Nephron progenitor cell (in vitro differentiated cells): ENCODE results near the gene GIPC3.
A peak's percentile ranks its signal among the peaks of the same experiment; 100 is the strongest.

ENCODE experiments used
- DNase-seq: peaks from one replicate; pipeline ENCODE4 v3.0.0; 2021
- H3K27ac Mint-ChIP-seq: 2 replicates; pipeline ENCODE4 v1.8.0; 2021; ENCODE audit warnings: mild to moderate bottlenecking, moderate library complexity, mixed read lengths
- H3K27me3 Mint-ChIP-seq: 2 replicates; pipeline ENCODE4 v1.8.0; 2021; ENCODE audit warnings: mild to moderate bottlenecking, low read depth, mixed read lengths; ENCODE audit not compliant: poor library complexity
- H3K36me3 Mint-ChIP-seq: 2 replicates; pipeline ENCODE4 v1.8.0; 2021; ENCODE audit warnings: low read depth, mixed read lengths
- H3K4me1 Mint-ChIP-seq: 2 replicates; pipeline ENCODE4 v1.8.0; 2021; ENCODE audit warnings: mixed read lengths
- H3K4me3 Mint-ChIP-seq: 2 replicates; pipeline ENCODE4 v1.8.0; 2021; ENCODE audit warnings: mild to moderate bottlenecking, moderate library complexity, mixed read lengths
- H3K9me3 Mint-ChIP-seq: 2 replicates; pipeline ENCODE4 v1.8.0; 2021; ENCODE audit warnings: mild to moderate bottlenecking, moderate library complexity, mixed read lengths
- CTCF ChIP-seq: fragments of 200-600 bp; sonication (generic); IDR thresholded peaks from 2 replicates; pipeline ENCODE4 v1.5.0; 2021; ENCODE audit warnings: antibody characterized with exemption

GIPC3 gene

GRCh38 chr19:3555653-3556422 is 29.4 kb upstream of the GIPC3 start:
- no peak overlapping the region for H3K27ac Mint-ChIP-seq
- DNase-seq, result no peak
- H3K9me3 Mint-ChIP-seq, result no peaks in the 10 kb centered on the region

GRCh38 chr19:3556423-3556977 is 28.8 kb upstream of the GIPC3 start:
- no peak for DNase-seq
- peaks cover 3% of the 10 kb centered on the region for H3K27me3 Mint-ChIP-seq

More at GRCh38 chr19:3555653-3556422, 29.4 kb upstream of the GIPC3 start:
- Mint-ChIP-seq H3K4me3 (peak overlapping the region; percentile 97), H3K27me3 (peaks cover 3% of the 10 kb centered on the region), H3K36me3 (no peaks in the 10 kb centered on the region), H3K4me1 (peaks cover 28% of the 10 kb centered on the region)
- no peak for TF ChIP-seq CTCF

GRCh38 chr19:3556978-3557460 is 28.3 kb upstream of the GIPC3 start:
- DNase-seq, result peak; percentile 45
- Mint-ChIP-seq H3K27ac (no peak overlapping the region), H3K36me3 (no peaks in the 10 kb centered on the region)

More at GRCh38 chr19:3556423-3556977, 28.8 kb upstream of the GIPC3 start:
- Mint-ChIP-seq H3K27ac (no peak overlapping the region), H3K4me3 (peak overlapping the region; percentile 97), H3K4me1 (peaks cover 28% of the 10 kb centered on the region), H3K36me3 (no peaks in the 10 kb centered on the region), H3K9me3 (no peaks in the 10 kb centered on the region)
- TF ChIP-seq CTCF, result no peak

GRCh38 chr19:3557461-3558248 is 27.6 kb upstream of the GIPC3 start, which contains the start of gene MFSD12:
Gene MFSD12, minus strand, starts transcription at chr19:3557586. Its CDS starts 183 bp downstream, at chr19:3557403.
- Mint-ChIP-seq H3K9me3 (no peaks in the 10 kb centered on the region), H3K27me3 (peaks cover 3% of the 10 kb centered on the region), H3K4me3 (peak within 1 kb of the TSS; percentile 97), H3K4me1 (peaks cover 28% of the 10 kb centered on the region), H3K36me3 (no peaks in the 10 kb centered on the region), H3K27ac (no peak within 1 kb of the TSS)
- TF ChIP-seq CTCF, result no peak
- DNase-seq, result peak; percentile 96

More at GRCh38 chr19:3556978-3557460, 28.3 kb upstream of the GIPC3 start:
- TF ChIP-seq CTCF, result no peak
- no peaks in the 10 kb centered on the region for H3K9me3 Mint-ChIP-seq
- H3K27me3 Mint-ChIP-seq, result peaks cover 3% of the 10 kb centered on the region
- peak overlapping the region; percentile 97 for H3K4me3 Mint-ChIP-seq
- peaks cover 28% of the 10 kb centered on the region for H3K4me1 Mint-ChIP-seq

GRCh38 chr19:3563709-3564524 is 21.4 kb upstream of the GIPC3 start:
- no peak for DNase-seq
- Mint-ChIP-seq H3K9me3 (no peaks in the 10 kb centered on the region), H3K4me1 (peaks cover 9% of the 10 kb centered on the region), H3K4me3 (no peak overlapping the region), H3K27ac (no peak overlapping the region), H3K36me3 (no peaks in the 10 kb centered on the region), H3K27me3 (no peaks in the 10 kb centered on the region)
- no peak for TF ChIP-seq CTCF
